B cell (primary cell): ENCODE results near the gene AIRE. TPM values are rescaled to one million over a fixed set of nuclear protein-coding genes. Genes with fewer than 3 reads are reported as not detected.

Source experiments
- ATAC-seq: fragments of 200-7000 bp; cut with Tn5 transposase; one replicate; pipeline ENCODE4 v1.10.0; 2021; ENCODE audit warnings: low read depth, mild to moderate bottlenecking, moderate number of reproducible peaks, moderate library complexity
- CTCF ChIA-PET: fragments of 350-600 bp; sonication (Branson Sonifier 250); formaldehyde crosslinking; loops from one replicate; lab custom pipeline; 2021; ENCODE audit warnings: antibody characterized with exemption, inconsistent platforms; lab: Charles Lee
- POLR2A ChIA-PET: fragments of 350-600 bp; sonication (Branson Sonifier 250); formaldehyde crosslinking; loops from one replicate; lab custom pipeline; 2021; ENCODE audit warnings: antibody characterized with exemption; lab: Charles Lee
- DNase-seq: peaks from one replicate; pipeline ENCODE4 v3.0.0; 2013
- H2AFZ ChIP-seq: 2 replicates; pipeline ENCODE4 v1.6.1; 2012; ENCODE audit warnings: mild to moderate bottlenecking, low read depth, low read length; ENCODE audit not compliant: insufficient read depth, poor library complexity, severe bottlenecking
- H3K27ac ChIP-seq, 2 donors: 1 replicate in 1 of 2; 2 replicates in 1 of 2; pipeline ENCODE4 v1.5.1; 2012 to 2013; ENCODE audit warnings: low read length in 2 of 2, mild to moderate bottlenecking in 2 of 2, moderate library complexity in 1 of 2
- H3K27me3 ChIP-seq, 4 experiments: fragments of 200-600 bp in 1 of 4; sonication (generic) in 1 of 4; replicated peaks in 1 of 4; 1 replicate in 2 of 4; 2 replicates in 2 of 4; pipeline versions ENCODE4 v1.6.1 to v1.7.0; 2013 to 2016; ENCODE audit warnings: low read length in 3 of 4, mild to moderate bottlenecking in 2 of 4, mixed read lengths in 1 of 4, moderate library complexity in 1 of 4; ENCODE audit not compliant: insufficient read depth in 4 of 4, control insufficient read depth in 3 of 4; ENCODE audit errors: control extremely low read depth in 1 of 4
- H3K36me3 ChIP-seq, 2 experiments: replicated peaks in 1 of 2; 1 replicate in 1 of 2; 2 replicates in 1 of 2; pipeline versions ENCODE4 v1.6.1 to v1.7.1; 2013; ENCODE audit warnings: low read length in 1 of 2; ENCODE audit not compliant: insufficient read depth in 2 of 2, control insufficient read depth in 1 of 2; ENCODE audit errors: control extremely low read depth in 1 of 2, extremely low read depth in 1 of 2
- H3K4me1 ChIP-seq, 2 donors: fragments of 200-600 bp in 1 of 2; sonication (generic) in 1 of 2; 1 replicate in 1 of 2; 2 replicates in 1 of 2; pipeline versions ENCODE4 v1.5.1 to v1.6.1; 2013 to 2017; ENCODE audit warnings: low read length in 2 of 2; ENCODE audit not compliant: control insufficient read depth in 2 of 2, insufficient read depth in 2 of 2
- H3K4me2 ChIP-seq: replicated peaks from 2 replicates; pipeline ENCODE3; 2012; ENCODE audit warnings: mild to moderate bottlenecking, low read depth, low read length; ENCODE audit not compliant: poor library complexity, severe bottlenecking
- H3K4me3 ChIP-seq, 5 experiments: fragments of 200-600 bp in 1 of 5; sonication (generic) in 1 of 5; 1 replicate in 3 of 5; 2 replicates in 2 of 5; pipeline versions ENCODE4 v1.5.1 to v1.7.0; 2011 to 2016; ENCODE audit warnings: low read length in 4 of 5, mild to moderate bottlenecking in 4 of 5, low read depth in 2 of 5, control low read depth in 1 of 5, moderate library complexity in 1 of 5; ENCODE audit not compliant: insufficient read depth in 1 of 5; ENCODE audit errors: control extremely low read depth in 1 of 5, extremely low read depth in 1 of 5
- H3K79me2 ChIP-seq: fragments of 200-600 bp; sonication (generic); one replicate; pipeline ENCODE4 v1.6.0; 2016; ENCODE audit warnings: low read length; ENCODE audit not compliant: control insufficient read depth, insufficient read depth
- H3K9ac ChIP-seq: fragments of 200-600 bp; sonication (generic); 2 replicates; pipeline ENCODE4 v1.6.1; 2017; ENCODE audit warnings: mild to moderate bottlenecking, low read length, moderate library complexity
- H3K9me3 ChIP-seq, 3 donors: one replicate each; pipeline versions ENCODE4 v1.6.1 to v1.7.1; 2013; ENCODE audit warnings: low read length in 2 of 3; ENCODE audit not compliant: control insufficient read depth in 2 of 3, insufficient read depth in 1 of 3; ENCODE audit errors: control extremely low read depth in 1 of 3
- H4K20me1 ChIP-seq: 2 replicates; pipeline ENCODE4 v1.6.0; 2012; ENCODE audit warnings: mild to moderate bottlenecking, low read length; ENCODE audit not compliant: insufficient read depth, control insufficient read depth, poor library complexity, severe bottlenecking
- H3K27ac Mint-ChIP-seq: one replicate; pipeline ENCODE4 v1.8.0; 2021; ENCODE audit warnings: mixed read lengths
- H3K27me3 Mint-ChIP-seq: one replicate; pipeline ENCODE4 v1.8.0; 2021; ENCODE audit warnings: mixed read lengths
- H3K4me1 Mint-ChIP-seq: one replicate; pipeline ENCODE4 v1.8.0; 2021; ENCODE audit warnings: mixed read lengths
- H3K4me3 Mint-ChIP-seq: one replicate; pipeline ENCODE4 v1.8.0; 2021; ENCODE audit warnings: mixed read lengths
- H3K9me3 Mint-ChIP-seq: one replicate; pipeline ENCODE4 v1.8.0; 2022; ENCODE audit warnings: mixed read lengths; ENCODE audit not compliant: insufficient read depth
- EZH2 ChIP-seq: IDR thresholded peaks from 2 replicates; pipeline ENCODE4 v1.6.1; 2012; ENCODE audit warnings: borderline replicate concordance, low read depth, mild to moderate bottlenecking, moderate library complexity, low read length; ENCODE audit not compliant: insufficient read depth, poor library complexity, severe bottlenecking
- WGBS: methylation state at CpG from one replicate; pipeline ENCODE4 v1.1.5; 2013; ENCODE audit warnings: missing lambda C conversion rate; ENCODE audit not compliant: insufficient coverage; 5-methylcytosine and 5-hydroxymethylcytosine counted together
- intact Hi-C: fragments of 100-400 bp; cut with micrococcal nuclease; formaldehyde crosslinking; loops from one replicate; pipeline ENCODE4 v1.10.0; 2022
- polyA plus RNA-seq: library from polyadenylated mRNA; depleted of rRNA; stranded (reverse); fragments of >200 nt; gene quantifications from 2 replicates; pipeline ENCODE4 v1.2.3, GENCODE V29; 2012
- total RNA-seq, 2 donors: library from RNA; stranded (reverse); fragments of 120-200 nt in 1 of 2; gene quantifications; 1 replicate in 1 of 2; 2 replicates in 1 of 2; pipeline versions ENCODE4 v1.2.3 to v1.2.4, GENCODE V29; 2013 to 2022
- TF ChIP-seq, protein P1 (sequence below): fragments of 200-600 bp; IDR thresholded peaks from one replicate; pipeline ENCODE4 v1.8.0; 2022; ENCODE audit warnings: antibody characterized with exemption, mild to moderate bottlenecking

The AIRE gene
- total and polyA plus RNA-seq, 2 donors (not counting 1 experiment from before 2014, with no cell fraction given), result 0.37 TPM; not detected in 1

DNA sequence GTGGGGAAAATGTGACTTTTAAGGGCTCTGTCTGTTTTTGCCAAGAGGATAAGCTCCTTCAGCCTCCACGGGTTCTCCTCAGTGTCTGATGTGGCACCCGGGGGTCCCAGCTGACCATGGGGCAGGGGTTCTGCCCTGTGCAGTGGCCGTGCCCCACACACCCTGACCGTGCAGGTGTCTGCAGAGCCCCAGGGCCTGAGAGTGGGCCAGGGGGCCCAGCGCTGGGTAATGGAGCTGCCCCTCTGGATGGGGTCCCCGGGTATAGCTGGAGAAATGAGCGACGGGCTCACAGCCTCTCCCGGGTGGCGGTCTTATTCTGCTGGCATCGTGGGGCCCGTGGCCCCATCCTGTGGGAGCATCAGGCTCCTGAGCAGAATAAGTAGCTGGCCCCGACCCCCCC is 11.2 kb downstream of the AIRE start:
- CTCF ChIA-PET, result interaction anchor here (0.8 to 2.7 kb wide), 6 partner anchors 10 to 207 kb away, joined by 3 to 9 read pairs (median 4); no protein-coding TSS in a partner anchor
- intact Hi-C loops, result no loop called here
- 89% methylated on average over 12 of the region's 13 CpGs for WGBS
- Mint-ChIP-seq H3K27ac (no peak overlapping the region), H3K9me3 (no peaks in the 10 kb centered on the region), H3K4me1 (peaks cover 53% of the 10 kb centered on the region), H3K27me3 (no peaks in the 10 kb centered on the region), H3K4me3 (no peak overlapping the region)
- Histone ChIP-seq H3K79me2 (peaks cover 18% of the 10 kb centered on the region), H4K20me1 (peaks cover 17% of the 10 kb centered on the region), H3K36me3 (no peaks in the 10 kb centered on the region), H3K27ac (no peak overlapping the region), H3K9me3 (peaks cover 0 to 3% (median 0%) of the 10 kb centered on the region in 3 donors), H2AFZ (no peak overlapping the region), H3K4me3 (no peak overlapping the region), H3K9ac (no peak overlapping the region), H3K27me3 (no peaks in the 10 kb centered on the region), H3K4me1 (peaks cover 57 to 74% of the 10 kb centered on the region in 2 donors), H3K4me2 (peak overlapping the region; percentile 30)
- ATAC-seq (no peak), DNase-seq (no peak)
- TF ChIP-seq, protein P1, sequence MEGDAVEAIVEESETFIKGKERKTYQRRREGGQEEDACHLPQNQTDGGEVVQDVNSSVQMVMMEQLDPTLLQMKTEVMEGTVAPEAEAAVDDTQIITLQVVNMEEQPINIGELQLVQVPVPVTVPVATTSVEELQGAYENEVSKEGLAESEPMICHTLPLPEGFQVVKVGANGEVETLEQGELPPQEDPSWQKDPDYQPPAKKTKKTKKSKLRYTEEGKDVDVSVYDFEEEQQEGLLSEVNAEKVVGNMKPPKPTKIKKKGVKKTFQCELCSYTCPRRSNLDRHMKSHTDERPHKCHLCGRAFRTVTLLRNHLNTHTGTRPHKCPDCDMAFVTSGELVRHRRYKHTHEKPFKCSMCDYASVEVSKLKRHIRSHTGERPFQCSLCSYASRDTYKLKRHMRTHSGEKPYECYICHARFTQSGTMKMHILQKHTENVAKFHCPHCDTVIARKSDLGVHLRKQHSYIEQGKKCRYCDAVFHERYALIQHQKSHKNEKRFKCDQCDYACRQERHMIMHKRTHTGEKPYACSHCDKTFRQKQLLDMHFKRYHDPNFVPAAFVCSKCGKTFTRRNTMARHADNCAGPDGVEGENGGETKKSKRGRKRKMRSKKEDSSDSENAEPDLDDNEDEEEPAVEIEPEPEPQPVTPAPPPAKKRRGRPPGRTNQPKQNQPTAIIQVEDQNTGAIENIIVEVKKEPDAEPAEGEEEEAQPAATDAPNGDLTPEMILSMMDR, result no peak
- TF ChIP-seq EZH2, result no peak
- POLR2A ChIA-PET, result interaction anchor here (0.7 kb wide), 1 partner anchor 359 kb away, joined by 3 read pairs; no protein-coding TSS in a partner anchor

DNA sequence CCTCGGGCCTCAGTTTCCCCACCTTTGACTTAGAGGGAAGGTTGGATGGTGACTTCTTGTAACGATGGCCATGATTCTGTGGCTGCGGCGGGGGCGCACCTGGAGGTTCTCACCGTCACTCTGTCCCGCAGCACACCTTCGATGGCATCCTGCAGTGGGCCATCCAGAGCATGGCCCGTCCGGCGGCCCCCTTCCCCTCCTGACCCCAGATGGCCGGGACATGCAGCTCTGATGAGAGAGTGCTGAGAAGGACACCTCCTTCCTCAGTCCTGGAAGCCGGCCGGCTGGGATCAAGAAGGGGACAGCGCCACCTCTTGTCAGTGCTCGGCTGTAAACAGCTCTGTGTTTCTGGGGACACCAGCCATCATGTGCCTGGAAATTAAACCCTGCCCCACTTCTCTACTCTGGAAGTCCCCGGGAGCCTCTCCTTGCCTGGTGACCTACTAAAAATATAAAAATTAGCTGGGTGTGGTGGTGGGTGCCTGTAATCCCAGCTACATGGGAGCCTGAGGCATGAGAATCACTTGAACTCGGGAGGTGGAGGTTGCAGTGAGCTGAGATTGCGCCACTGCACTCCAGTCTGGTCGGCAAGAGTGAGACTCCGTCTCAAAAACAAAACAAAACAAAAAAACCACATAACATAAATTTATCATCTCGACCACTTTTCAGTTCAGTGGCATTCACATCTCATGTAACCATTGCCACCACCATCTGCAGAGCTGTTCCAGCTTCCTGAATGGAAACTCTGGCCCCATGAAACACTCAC is 12.0 kb downstream of the AIRE start:
- TF ChIP-seq, protein P1, result peak; percentile 74
- TF ChIP-seq EZH2, result no peak
- intact Hi-C loops, result no loop called here
- H3K4me2 ChIP-seq, result peak overlapping the region; percentile 54
- Mint-ChIP-seq H3K4me1 (peaks cover 57% of the 10 kb centered on the region), H3K27me3 (no peaks in the 10 kb centered on the region), H3K9me3 (no peaks in the 10 kb centered on the region), H3K4me3 (peak overlapping the region; percentile 64), H3K27ac (peak overlapping the region; percentile 61)
- peaks cover 25% of the 10 kb centered on the region for H4K20me1 ChIP-seq
- POLR2A ChIA-PET, result interaction anchor here (0.6 kb wide), 2 partner anchors 263 to 383 kb away, joined by 3 to 5 read pairs; no protein-coding TSS in a partner anchor
- DNase-seq (peak; percentile 88), ATAC-seq (peak; percentile 15)
- H3K79me2 ChIP-seq, result peaks cover 26% of the 10 kb centered on the region
- peak overlapping the region; percentile 7 to 12 for H3K27ac ChIP-seq
- CTCF ChIA-PET, result interaction anchor here (0.6 to 2.7 kb wide), 10 partner anchors 11 to 284 kb away, joined by 3 to 11 read pairs (median 4); no protein-coding TSS in a partner anchor
- no peaks in the 10 kb centered on the region for H3K36me3 ChIP-seq
- no peak overlapping the region for H2AFZ ChIP-seq
- peaks cover 0 to 3% (median 0%) of the 10 kb centered on the region in 3 donors for H3K9me3 ChIP-seq
- WGBS, result 28% methylated on average over 21 of the region's 22 CpGs
- no peak overlapping the region for H3K9ac ChIP-seq
- H3K4me1 ChIP-seq, result peaks cover 65 to 82% of the 10 kb centered on the region in 2 donors
- H3K27me3 ChIP-seq, result no peaks in the 10 kb centered on the region
- peak overlapping the region in 1 of 5 experiments; percentile 17 for H3K4me3 ChIP-seq
